SU-DHL-6 (cell line): Measurements from ENCODE around the gene ZNF341.

Experiments used
- CTCF ChIP-seq: fragments of 200-600 bp; sonication (generic); IDR thresholded peaks from one replicate; pipeline ENCODE4 v1.5.1; 2017; ENCODE audit warnings: antibody characterized with exemption, mild to moderate bottlenecking, low read length, moderate library complexity; ENCODE audit not compliant: insufficient read depth, poor library complexity, severe bottlenecking
- EZH2phosphoT487 ChIP-seq: fragments of 200-600 bp; sonication (generic), shearing (Covaris generic); conservative IDR thresholded peaks from 2 replicates; pipeline ENCODE4 v1.6.1; 2018; ENCODE audit warnings: mild to moderate bottlenecking, antibody characterized with exemption, low read length, moderate library complexity, mixed read lengths

GRCh38 chr20:33733654-33734576 lies 2.1 kb downstream of the ZNF341 start:
- TF ChIP-seq CTCF (no peak), EZH2phosphoT487 (no peak)
